ENCODE results near the gene SMG9.

DNA sequence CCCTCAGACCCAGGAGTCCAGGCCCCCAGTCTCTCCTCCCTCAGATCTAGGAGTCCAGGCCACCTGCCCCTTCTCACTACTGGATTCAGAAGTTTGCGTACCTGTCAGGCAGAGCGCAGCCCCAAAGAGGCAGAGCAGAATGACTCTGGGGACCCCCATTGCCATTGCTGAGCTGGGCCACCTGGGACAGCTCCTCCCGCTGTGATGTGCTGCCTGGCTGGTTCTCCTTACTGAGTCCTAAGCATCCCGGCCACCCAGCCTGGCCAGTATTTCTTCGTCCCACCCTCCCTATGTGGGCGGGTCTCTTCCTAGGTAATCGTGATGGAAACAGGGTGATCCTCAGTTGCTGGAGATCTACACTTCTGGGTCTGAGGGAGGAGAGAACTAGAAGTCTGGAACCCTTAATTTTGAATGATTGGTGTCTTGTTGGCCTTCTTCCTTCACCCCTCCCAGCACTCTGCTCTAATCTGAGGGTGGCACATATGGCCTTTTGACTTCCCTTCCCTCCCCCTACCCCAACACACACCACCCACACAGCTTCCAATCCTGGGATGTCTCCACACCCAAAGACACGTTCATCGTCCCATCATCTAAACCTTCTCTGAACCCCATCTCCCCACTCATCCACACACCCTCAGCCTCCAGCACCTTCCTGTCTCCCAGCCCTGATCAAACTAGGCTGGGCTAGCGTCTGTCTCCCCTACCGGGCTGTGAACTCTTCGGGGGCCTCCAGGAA, 47.6 kb upstream of the SMG9 start, which contains the start of gene LYPD5:
- TF ChIP-seq POLR2A (IDR thresholded peaks at IDR 0.05) = no peak
- TF ChIP-seq, protein P1, sequence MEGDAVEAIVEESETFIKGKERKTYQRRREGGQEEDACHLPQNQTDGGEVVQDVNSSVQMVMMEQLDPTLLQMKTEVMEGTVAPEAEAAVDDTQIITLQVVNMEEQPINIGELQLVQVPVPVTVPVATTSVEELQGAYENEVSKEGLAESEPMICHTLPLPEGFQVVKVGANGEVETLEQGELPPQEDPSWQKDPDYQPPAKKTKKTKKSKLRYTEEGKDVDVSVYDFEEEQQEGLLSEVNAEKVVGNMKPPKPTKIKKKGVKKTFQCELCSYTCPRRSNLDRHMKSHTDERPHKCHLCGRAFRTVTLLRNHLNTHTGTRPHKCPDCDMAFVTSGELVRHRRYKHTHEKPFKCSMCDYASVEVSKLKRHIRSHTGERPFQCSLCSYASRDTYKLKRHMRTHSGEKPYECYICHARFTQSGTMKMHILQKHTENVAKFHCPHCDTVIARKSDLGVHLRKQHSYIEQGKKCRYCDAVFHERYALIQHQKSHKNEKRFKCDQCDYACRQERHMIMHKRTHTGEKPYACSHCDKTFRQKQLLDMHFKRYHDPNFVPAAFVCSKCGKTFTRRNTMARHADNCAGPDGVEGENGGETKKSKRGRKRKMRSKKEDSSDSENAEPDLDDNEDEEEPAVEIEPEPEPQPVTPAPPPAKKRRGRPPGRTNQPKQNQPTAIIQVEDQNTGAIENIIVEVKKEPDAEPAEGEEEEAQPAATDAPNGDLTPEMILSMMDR (IDR thresholded peaks at IDR 0.05) = no peak

Measured in tibial nerve (tissue), 3 donors.